CD1c-positive myeloid dendritic cell (primary cell): Measurements from ENCODE around the gene TIMM8B.
"Not testable (repeated sequence)": the region's sequence is repeated elsewhere in the genome, so short reads cannot be mapped to it uniquely, and the experiment has no call there.

Experiments
- DNase-seq: peaks from one replicate; pipeline ENCODE4 v3.0.0-alpha.2; 2016; ENCODE audit errors: extremely low spot score

Gene TIMM8B

GRCh38 chr11:112082729-112083128 lies 3.8 kb downstream of the TIMM8B start:
- no peak for DNase-seq

- peak; percentile 95 for DNase-seq
Measured at GRCh38 chr11:112073941-112074811, 12.4 kb downstream of the TIMM8B start, which contains the start of the genes NKAPD1 and PIH1D2. NKAPD1 (plus strand) TSS chr11:112074299; CDS start chr11:112075575, 1,276 bp downstream. PIH1D2 (minus strand) TSS chr11:112074017; CDS start chr11:112073174, 843 bp downstream.

GRCh38 chr11:112062923-112063322 lies 23.6 kb downstream of the TIMM8B start:
- no peak for DNase-seq

GRCh38 chr11:112058103-112058502 lies 28.5 kb downstream of the TIMM8B start:
- no peak for DNase-seq

- DNase-seq = no peak
Measured at GRCh38 chr11:112057170-112057569, 29.4 kb downstream of the TIMM8B start.

- no peak for DNase-seq
Measured at GRCh38 chr11:112051768-112052167, 34.8 kb downstream of the TIMM8B start.

- no peak for DNase-seq
Measured at GRCh38 chr11:112050721-112051120, 35.8 kb downstream of the TIMM8B start.

GRCh38 chr11:112049777-112050176 lies 36.8 kb downstream of the TIMM8B start:
- no peak for DNase-seq

- not testable (repeated sequence) for DNase-seq
Measured at GRCh38 chr11:112048256-112048655, 38.3 kb downstream of the TIMM8B start.

- DNase-seq = not testable (repeated sequence)
Measured at GRCh38 chr11:112046647-112047046, 39.9 kb downstream of the TIMM8B start.

GRCh38 chr11:112044961-112045360 lies 41.6 kb downstream of the TIMM8B start:
- DNase-seq = no peak

GRCh38 chr11:112042961-112043304 lies 43.6 kb downstream of the TIMM8B start:
- no peak for DNase-seq

GRCh38 chr11:112042161-112042960 lies 44.2 kb downstream of the TIMM8B start:
- no peak for DNase-seq

- no peak for DNase-seq
Measured at GRCh38 chr11:112037527-112037926, 49.0 kb downstream of the TIMM8B start.
